ENCODE results near the gene FMN2.

DNA sequence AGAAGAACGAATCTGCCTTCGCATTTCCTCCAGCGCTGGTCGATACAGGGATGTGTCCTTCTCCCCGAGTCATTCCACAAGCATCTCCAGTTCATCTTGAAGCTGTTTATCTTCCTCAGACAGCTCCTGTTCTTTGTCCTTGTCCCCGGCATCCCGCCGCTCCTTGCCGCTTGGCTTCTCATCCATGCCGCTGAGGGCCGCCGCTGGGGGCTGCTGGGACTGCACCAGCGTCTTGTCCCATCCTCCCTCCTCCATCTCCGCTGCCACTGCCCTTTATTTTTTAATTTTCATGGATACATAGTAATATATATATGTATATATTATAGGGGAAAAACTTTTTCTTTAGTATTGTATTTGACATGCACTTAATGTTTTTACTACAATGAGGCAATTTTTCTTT lies 53.4 kb downstream of the FMN2 start:
- TF ChIP-seq CTCF (IDR thresholded peaks at IDR 0.05; ENCODE audit: poor library complexity) = no peak
- TF ChIP-seq EZH2 (IDR thresholded peaks at IDR 0.05; ENCODE audit: borderline replicate concordance) = no peak
- TF ChIP-seq EZH2phosphoT487 (IDR thresholded peaks at IDR 0.05; ENCODE audit: low read depth, severe bottlenecking, unreplicated experiment) = no peak
